LHCN-M2 (cell line): Measurements from ENCODE around the gene GAGE12H. TPM values are rescaled to one million over a fixed set of nuclear protein-coding genes. Genes with fewer than 3 reads are reported as not detected.
"Not testable (repeated sequence)": the region's sequence is repeated elsewhere in the genome, so short reads cannot be mapped to it uniquely, and the experiment has no call there.

Experiments
- DNase-seq: peaks from one replicate; pipeline ENCODE4 v3.0.0-alpha.2; 2012; ENCODE audit warnings: low read depth
- polyA plus RNA-seq: library from polyadenylated mRNA; unstranded; fragments of >200 nt; gene quantifications from one replicate; pipeline ENCODE4 v1.2.1, GENCODE V29; 2012; ENCODE audit warnings: missing spikeins
- total RNA-seq: library from RNA; depleted of rRNA; stranded (reverse); fragments of >200 nt; gene quantifications from 2 replicates; pipeline ENCODE4 v1.2.3, GENCODE V29; 2014; rRNA removed

Gene GAGE12H
- not detected in 2 replicates for total RNA-seq
- not detected for polyA plus RNA-seq

- DNase-seq = not testable (repeated sequence)
These were observed at the start of gene GAGE12H for GRCh38 chrX:49579649-49580048. TSS of gene GAGE12H (plus strand) at chrX:49579949. CDS start at chrX:49581104, 1,155 bp downstream.

GRCh38 chrX:49531877-49532276 is 47.9 kb upstream of the GAGE12H start, which contains the start of gene GAGE12C:
TSS of gene GAGE12C (plus strand) at chrX:49532177. CDS start at chrX:49533332, 1,155 bp downstream.
- DNase-seq = not testable (repeated sequence)

- not testable (repeated sequence) for DNase-seq
These were observed 38.3 kb upstream of the GAGE12H start, which contains the start of gene GAGE12D for GRCh38 chrX:49541433-49541832. TSS of gene GAGE12D (plus strand) at chrX:49541733. CDS start at chrX:49542888, 1,155 bp downstream.

- not testable (repeated sequence) for DNase-seq
These were observed 28.8 kb upstream of the GAGE12H start, which contains the start of gene GAGE12E for GRCh38 chrX:49550989-49551388. TSS of gene GAGE12E (plus strand) at chrX:49551289. CDS start at chrX:49552444, 1,155 bp downstream.

- DNase-seq = not testable (repeated sequence)
These were observed 19.2 kb upstream of the GAGE12H start, which contains the start of gene GAGE12F for GRCh38 chrX:49560542-49560941. TSS of gene GAGE12F (plus strand) at chrX:49560842. CDS start at chrX:49561997, 1,155 bp downstream.

- not testable (repeated sequence) for DNase-seq
These were observed 11.0 kb upstream of the GAGE12H start for GRCh38 chrX:49568728-49569127.

GRCh38 chrX:49569152-49569551 is 10.6 kb upstream of the GAGE12H start:
- DNase-seq = not testable (repeated sequence)

- DNase-seq = not testable (repeated sequence)
These were observed 9.6 kb upstream of the GAGE12H start, which contains the start of gene GAGE12G for GRCh38 chrX:49570100-49570499. TSS of gene GAGE12G (plus strand) at chrX:49570400. CDS start at chrX:49571555, 1,155 bp downstream.

- DNase-seq = not testable (repeated sequence)
These were observed 9.4 kb downstream of the GAGE12H start, which contains the start of gene GAGE2A for GRCh38 chrX:49589196-49589595. TSS of gene GAGE2A (plus strand) at chrX:49589496. CDS start at chrX:49590651, 1,155 bp downstream.

- DNase-seq = not testable (repeated sequence)
These were observed 10.2 kb downstream of the GAGE12H start for GRCh38 chrX:49589769-49590478.

GRCh38 chrX:49590488-49590887 is 10.7 kb downstream of the GAGE12H start:
- not testable (repeated sequence) for DNase-seq

- not testable (repeated sequence) for DNase-seq
These were observed 19.0 kb downstream of the GAGE12H start, which contains the start of gene GAGE1 for GRCh38 chrX:49598720-49599119. TSS of gene GAGE1 (plus strand) at chrX:49599020. CDS start at chrX:49600175, 1,155 bp downstream.

- no peak for DNase-seq
These were observed 31.1 kb downstream of the GAGE12H start for GRCh38 chrX:49610718-49611310.

GRCh38 chrX:49618574-49618973 is 38.8 kb downstream of the GAGE12H start:
- DNase-seq = no peak

- DNase-seq = no peak
These were observed 47.5 kb downstream of the GAGE12H start for GRCh38 chrX:49627086-49627777.

Other genes starting within 250 kb of the GAGE12H start
- not detected in 2 replicates for gene GAGE13, start 248.4 kb upstream of the GAGE12H start, total RNA-seq
- gene GAGE12C, start 47.8 kb upstream of the GAGE12H start, total RNA-seq = not detected in 2 replicates
- not detected in 2 replicates for gene GAGE12D, start 38.2 kb upstream of the GAGE12H start, total RNA-seq
- not detected in 2 replicates for gene GAGE12E, start 28.7 kb upstream of the GAGE12H start, total RNA-seq
- gene GAGE12F, start 19.1 kb upstream of the GAGE12H start, total RNA-seq = not detected in 2 replicates
- not detected in 2 replicates for gene GAGE12G, start 9.5 kb upstream of the GAGE12H start, total RNA-seq
- not detected in 2 replicates for gene GAGE2A, start 9.5 kb downstream of the GAGE12H start, total RNA-seq
- gene GAGE1, start 19.1 kb downstream of the GAGE12H start, total RNA-seq = not detected in 2 replicates
- gene PAGE1, start 116.0 kb downstream of the GAGE12H start, total RNA-seq = not detected in 2 replicates
- gene PAGE4, start 249.4 kb downstream of the GAGE12H start, total RNA-seq = not detected in 2 replicates